ENCODE measurements around the gene CYS1. TPM values are rescaled to one million over a fixed set of nuclear protein-coding genes. Genes with fewer than 3 reads are reported as not detected.

Gene CYS1
- total and polyA plus RNA-seq, 2 of the 13 experiments (the other 11 are each of a cell fraction or from before 2014, with no cell fraction given): 0.04 TPM; not detected in 1

DNA sequence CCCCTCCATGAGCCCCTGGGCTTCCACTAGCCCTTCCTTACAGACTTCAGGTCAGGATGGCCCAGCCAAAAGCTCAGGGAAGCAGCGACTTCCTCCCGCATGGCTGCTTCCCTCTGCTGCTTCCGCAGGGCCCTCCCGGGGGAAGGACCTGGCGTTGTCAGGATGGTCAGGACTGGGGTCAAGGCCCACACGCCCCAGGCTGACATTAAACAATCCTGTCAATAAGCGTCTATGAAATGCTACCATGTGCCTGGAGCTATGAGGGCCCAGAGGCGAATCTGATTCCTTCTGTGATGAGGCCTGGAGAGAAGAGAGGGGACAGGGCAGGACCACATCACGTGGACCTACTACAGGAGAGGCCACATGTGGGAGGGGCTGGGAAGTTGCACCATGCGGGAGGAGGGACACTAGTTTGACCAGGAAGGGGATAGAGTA, 17.3 kb downstream of the CYS1 start (continued):
- TF ChIP-seq, protein P1, sequence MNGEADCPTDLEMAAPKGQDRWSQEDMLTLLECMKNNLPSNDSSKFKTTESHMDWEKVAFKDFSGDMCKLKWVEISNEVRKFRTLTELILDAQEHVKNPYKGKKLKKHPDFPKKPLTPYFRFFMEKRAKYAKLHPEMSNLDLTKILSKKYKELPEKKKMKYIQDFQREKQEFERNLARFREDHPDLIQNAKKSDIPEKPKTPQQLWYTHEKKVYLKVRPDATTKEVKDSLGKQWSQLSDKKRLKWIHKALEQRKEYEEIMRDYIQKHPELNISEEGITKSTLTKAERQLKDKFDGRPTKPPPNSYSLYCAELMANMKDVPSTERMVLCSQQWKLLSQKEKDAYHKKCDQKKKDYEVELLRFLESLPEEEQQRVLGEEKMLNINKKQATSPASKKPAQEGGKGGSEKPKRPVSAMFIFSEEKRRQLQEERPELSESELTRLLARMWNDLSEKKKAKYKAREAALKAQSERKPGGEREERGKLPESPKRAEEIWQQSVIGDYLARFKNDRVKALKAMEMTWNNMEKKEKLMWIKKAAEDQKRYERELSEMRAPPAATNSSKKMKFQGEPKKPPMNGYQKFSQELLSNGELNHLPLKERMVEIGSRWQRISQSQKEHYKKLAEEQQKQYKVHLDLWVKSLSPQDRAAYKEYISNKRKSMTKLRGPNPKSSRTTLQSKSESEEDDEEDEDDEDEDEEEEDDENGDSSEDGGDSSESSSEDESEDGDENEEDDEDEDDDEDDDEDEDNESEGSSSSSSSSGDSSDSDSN (CRISPR knock-in tag; IDR thresholded peaks at IDR 0.05): 0 out of 2 replicates have a peak, but pooled peaks have one; percentile 42
- peak; percentile 22; the same call in 1 of the 2 replicates for TF ChIP-seq PHF21A (CRISPR knock-in tag; IDR thresholded peaks at IDR 0.05)
- no peak for TF ChIP-seq ZFP1 (CRISPR knock-in tag; IDR thresholded peaks at IDR 0.05)
- TF ChIP-seq ZSCAN20 (CRISPR knock-in tag; IDR thresholded peaks at IDR 0.05; ENCODE audit: borderline replicate concordance): no peak
- TF ChIP-seq, protein P2, sequence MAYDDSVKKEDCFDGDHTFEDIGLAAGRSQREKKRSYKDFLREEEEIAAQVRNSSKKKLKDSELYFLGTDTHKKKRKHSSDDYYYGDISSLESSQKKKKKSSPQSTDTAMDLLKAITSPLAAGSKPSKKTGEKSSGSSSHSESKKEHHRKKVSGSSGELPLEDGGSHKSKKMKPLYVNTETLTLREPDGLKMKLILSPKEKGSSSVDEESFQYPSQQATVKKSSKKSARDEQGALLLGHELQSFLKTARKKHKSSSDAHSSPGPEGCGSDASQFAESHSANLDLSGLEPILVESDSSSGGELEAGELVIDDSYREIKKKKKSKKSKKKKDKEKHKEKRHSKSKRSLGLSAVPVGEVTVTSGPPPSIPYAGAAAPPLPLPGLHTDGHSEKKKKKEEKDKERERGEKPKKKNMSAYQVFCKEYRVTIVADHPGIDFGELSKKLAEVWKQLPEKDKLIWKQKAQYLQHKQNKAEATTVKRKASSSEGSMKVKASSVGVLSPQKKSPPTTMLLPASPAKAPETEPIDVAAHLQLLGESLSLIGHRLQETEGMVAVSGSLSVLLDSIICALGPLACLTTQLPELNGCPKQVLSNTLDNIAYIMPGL (CRISPR knock-in tag; IDR thresholded peaks at IDR 0.05; ENCODE audit: borderline replicate concordance in 1 of 2, low read depth in 1 of 2): peak in 1 of 2 experiments; percentile 33; a peak in 1 of 4 replicates
- TF ChIP-seq, protein P3, sequence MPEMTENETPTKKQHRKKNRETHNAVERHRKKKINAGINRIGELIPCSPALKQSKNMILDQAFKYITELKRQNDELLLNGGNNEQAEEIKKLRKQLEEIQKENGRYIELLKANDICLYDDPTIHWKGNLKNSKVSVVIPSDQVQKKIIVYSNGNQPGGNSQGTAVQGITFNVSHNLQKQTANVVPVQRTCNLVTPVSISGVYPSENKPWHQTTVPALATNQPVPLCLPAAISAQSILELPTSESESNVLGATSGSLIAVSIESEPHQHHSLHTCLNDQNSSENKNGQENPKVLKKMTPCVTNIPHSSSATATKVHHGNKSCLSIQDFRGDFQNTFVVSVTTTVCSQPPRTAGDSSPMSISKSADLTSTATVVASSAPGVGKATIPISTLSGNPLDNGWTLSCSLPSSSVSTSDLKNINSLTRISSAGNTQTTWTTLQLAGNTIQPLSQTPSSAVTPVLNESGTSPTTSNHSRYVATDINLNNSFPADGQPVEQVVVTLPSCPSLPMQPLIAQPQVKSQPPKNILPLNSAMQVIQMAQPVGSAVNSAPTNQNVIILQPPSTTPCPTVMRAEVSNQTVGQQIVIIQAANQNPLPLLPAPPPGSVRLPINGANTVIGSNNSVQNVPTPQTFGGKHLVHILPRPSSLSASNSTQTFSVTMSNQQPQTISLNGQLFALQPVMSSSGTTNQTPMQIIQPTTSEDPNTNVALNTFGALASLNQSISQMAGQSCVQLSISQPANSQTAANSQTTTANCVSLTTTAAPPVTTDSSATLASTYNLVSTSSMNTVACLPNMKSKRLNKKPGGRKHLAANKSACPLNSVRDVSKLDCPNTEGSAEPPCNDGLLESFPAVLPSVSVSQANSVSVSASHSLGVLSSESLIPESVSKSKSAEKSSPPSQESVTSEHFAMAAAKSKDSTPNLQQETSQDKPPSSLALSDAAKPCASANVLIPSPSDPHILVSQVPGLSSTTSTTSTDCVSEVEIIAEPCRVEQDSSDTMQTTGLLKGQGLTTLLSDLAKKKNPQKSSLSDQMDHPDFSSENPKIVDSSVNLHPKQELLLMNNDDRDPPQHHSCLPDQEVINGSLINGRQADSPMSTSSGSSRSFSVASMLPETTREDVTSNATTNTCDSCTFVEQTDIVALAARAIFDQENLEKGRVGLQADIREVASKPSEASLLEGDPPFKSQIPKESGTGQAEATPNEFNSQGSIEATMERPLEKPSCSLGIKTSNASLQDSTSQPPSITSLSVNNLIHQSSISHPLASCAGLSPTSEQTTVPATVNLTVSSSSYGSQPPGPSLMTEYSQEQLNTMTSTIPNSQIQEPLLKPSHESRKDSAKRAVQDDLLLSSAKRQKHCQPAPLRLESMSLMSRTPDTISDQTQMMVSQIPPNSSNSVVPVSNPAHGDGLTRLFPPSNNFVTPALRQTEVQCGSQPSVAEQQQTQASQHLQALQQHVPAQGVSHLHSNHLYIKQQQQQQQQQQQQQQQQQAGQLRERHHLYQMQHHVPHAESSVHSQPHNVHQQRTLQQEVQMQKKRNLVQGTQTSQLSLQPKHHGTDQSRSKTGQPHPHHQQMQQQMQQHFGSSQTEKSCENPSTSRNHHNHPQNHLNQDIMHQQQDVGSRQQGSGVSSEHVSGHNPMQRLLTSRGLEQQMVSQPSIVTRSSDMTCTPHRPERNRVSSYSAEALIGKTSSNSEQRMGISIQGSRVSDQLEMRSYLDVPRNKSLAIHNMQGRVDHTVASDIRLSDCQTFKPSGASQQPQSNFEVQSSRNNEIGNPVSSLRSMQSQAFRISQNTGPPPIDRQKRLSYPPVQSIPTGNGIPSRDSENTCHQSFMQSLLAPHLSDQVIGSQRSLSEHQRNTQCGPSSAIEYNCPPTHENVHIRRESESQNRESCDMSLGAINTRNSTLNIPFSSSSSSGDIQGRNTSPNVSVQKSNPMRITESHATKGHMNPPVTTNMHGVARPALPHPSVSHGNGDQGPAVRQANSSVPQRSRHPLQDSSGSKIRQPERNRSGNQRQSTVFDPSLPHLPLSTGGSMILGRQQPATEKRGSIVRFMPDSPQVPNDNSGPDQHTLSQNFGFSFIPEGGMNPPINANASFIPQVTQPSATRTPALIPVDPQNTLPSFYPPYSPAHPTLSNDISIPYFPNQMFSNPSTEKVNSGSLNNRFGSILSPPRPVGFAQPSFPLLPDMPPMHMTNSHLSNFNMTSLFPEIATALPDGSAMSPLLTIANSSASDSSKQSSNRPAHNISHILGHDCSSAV (CRISPR knock-in tag; IDR thresholded peaks at IDR 0.05; ENCODE audit: borderline replicate concordance): no peak
- TF ChIP-seq TEAD3 (CRISPR knock-in tag; optimal IDR thresholded peaks at IDR 0.05; ENCODE audit: borderline replicate concordance): peak; percentile 22
- no peak for TF ChIP-seq MTA3 (CRISPR knock-in tag; IDR thresholded peaks at IDR 0.05)
- TF ChIP-seq, protein P4, sequence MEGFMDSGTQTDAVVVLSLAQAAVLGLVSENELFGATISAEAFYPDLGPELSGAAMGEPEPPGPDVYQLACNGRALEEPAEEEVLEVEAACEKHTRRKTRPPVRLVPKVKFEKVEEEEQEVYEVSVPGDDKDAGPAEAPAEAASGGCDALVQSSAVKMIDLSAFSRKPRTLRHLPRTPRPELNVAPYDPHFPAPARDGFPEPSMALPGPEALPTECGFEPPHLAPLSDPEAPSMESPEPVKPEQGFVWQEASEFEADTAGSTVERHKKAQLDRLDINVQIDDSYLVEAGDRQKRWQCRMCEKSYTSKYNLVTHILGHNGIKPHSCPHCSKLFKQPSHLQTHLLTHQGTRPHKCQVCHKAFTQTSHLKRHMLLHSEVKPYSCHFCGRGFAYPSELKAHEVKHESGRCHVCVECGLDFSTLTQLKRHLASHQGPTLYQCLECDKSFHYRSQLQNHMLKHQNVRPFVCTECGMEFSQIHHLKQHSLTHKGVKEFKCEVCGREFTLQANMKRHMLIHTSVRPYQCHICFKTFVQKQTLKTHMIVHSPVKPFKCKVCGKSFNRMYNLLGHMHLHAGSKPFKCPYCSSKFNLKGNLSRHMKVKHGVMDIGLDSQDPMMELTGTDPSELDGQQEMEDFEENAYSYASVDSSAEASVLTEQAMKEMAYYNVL (CRISPR knock-in tag; IDR thresholded peaks at IDR 0.05; ENCODE audit: borderline replicate concordance): no peak
- TF ChIP-seq SP4 (CRISPR knock-in tag; IDR thresholded peaks at IDR 0.05): no peak
- TF ChIP-seq, protein P5, sequence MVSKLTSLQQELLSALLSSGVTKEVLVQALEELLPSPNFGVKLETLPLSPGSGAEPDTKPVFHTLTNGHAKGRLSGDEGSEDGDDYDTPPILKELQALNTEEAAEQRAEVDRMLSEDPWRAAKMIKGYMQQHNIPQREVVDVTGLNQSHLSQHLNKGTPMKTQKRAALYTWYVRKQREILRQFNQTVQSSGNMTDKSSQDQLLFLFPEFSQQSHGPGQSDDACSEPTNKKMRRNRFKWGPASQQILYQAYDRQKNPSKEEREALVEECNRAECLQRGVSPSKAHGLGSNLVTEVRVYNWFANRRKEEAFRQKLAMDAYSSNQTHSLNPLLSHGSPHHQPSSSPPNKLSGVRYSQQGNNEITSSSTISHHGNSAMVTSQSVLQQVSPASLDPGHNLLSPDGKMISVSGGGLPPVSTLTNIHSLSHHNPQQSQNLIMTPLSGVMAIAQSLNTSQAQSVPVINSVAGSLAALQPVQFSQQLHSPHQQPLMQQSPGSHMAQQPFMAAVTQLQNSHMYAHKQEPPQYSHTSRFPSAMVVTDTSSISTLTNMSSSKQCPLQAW (CRISPR knock-in tag; IDR thresholded peaks at IDR 0.05): peak; percentile 89; the same call in 1 of the 2 replicates
- no peak for TF ChIP-seq TGIF2 (CRISPR knock-in tag; IDR thresholded peaks at IDR 0.05)
- TF ChIP-seq RORA (CRISPR knock-in tag; IDR thresholded peaks at IDR 0.05): no peak

All from HepG2 (cell line).